Astrocyte (in vitro differentiated cells and primary cell): Measurements from ENCODE around the gene GPR82.

Experiments
- EZH2 ChIP-seq: IDR thresholded peaks from 2 replicates; pipeline ENCODE4 v1.6.1; 2012; ENCODE audit warnings: mild to moderate bottlenecking, low read length, inconsistent platforms; ENCODE audit not compliant: insufficient read depth
- TF ChIP-seq, protein P1 (sequence below): IDR thresholded peaks from 2 replicates; pipeline ENCODE4 v1.5.1; 2011; ENCODE audit warnings: low read depth, mild to moderate bottlenecking, inconsistent platforms, low read length, moderate library complexity; ENCODE audit not compliant: insufficient read depth

DNA sequence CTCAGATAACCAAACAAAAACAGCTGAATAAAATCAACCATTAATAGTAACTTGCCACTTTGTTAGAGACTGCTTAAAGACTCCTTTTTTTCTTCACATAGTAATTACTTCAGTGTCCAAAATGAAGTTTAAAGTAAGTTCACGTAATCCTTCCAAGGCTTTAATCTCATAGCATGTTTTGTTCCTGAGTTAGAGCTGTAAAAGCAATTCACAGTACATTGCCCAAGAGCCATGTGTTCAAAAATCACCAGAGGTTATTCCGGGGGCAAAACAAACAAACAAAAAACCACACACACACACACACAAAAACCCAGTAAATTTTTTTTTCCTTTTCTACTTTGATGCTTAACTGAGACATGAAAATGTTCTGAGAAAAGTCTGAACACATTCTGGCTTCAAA is 6.1 kb downstream of the GPR82 start:
- TF ChIP-seq, protein P1, sequence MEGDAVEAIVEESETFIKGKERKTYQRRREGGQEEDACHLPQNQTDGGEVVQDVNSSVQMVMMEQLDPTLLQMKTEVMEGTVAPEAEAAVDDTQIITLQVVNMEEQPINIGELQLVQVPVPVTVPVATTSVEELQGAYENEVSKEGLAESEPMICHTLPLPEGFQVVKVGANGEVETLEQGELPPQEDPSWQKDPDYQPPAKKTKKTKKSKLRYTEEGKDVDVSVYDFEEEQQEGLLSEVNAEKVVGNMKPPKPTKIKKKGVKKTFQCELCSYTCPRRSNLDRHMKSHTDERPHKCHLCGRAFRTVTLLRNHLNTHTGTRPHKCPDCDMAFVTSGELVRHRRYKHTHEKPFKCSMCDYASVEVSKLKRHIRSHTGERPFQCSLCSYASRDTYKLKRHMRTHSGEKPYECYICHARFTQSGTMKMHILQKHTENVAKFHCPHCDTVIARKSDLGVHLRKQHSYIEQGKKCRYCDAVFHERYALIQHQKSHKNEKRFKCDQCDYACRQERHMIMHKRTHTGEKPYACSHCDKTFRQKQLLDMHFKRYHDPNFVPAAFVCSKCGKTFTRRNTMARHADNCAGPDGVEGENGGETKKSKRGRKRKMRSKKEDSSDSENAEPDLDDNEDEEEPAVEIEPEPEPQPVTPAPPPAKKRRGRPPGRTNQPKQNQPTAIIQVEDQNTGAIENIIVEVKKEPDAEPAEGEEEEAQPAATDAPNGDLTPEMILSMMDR: no peak
- no peak for TF ChIP-seq EZH2
